Common myeloid progenitor, CD34-positive (primary cell): ENCODE results near the gene ARSK.
A peak's percentile ranks its signal among the peaks of the same experiment; 100 is the strongest.
"Not testable (repeated sequence)": the region's sequence is repeated elsewhere in the genome, so short reads cannot be mapped to it uniquely, and the experiment has no call there.

Source experiments
- CTCF ChIA-PET: fragments of 350-600 bp; sonication (Branson Sonifier 250); formaldehyde crosslinking; loops from one replicate; lab custom pipeline; 2021; ENCODE audit warnings: antibody characterized with exemption; lab: Charles Lee
- POLR2A ChIA-PET: fragments of 350-600 bp; sonication (Branson Sonifier 250); formaldehyde crosslinking; loops from one replicate; lab custom pipeline; 2021; ENCODE audit warnings: antibody characterized with exemption; lab: Charles Lee
- DNase-seq, 3 donors: peaks; one replicate each; pipeline versions ENCODE4 v3.0.0 to v3.0.0-alpha.2; 2013
- H3K27ac ChIP-seq, 2 experiments: 1 replicate in 1 of 2; 2 replicates in 1 of 2; pipeline ENCODE4 v1.7.0; 2013; ENCODE audit warnings: inconsistent platforms in 2 of 2, low read length in 2 of 2, mild to moderate bottlenecking in 2 of 2, low read depth in 1 of 2, moderate library complexity in 1 of 2; ENCODE audit not compliant: severe bottlenecking in 2 of 2, insufficient read depth in 1 of 2, poor library complexity in 1 of 2
- H3K27me3 ChIP-seq, 5 experiments: replicated peaks in 2 of 5; 1 replicate in 3 of 5; 2 replicates in 2 of 5; pipeline versions ENCODE4 v1.6.1 to v1.7.0; 2013; ENCODE audit warnings: low read length in 4 of 5, mild to moderate bottlenecking in 2 of 5, moderate library complexity in 2 of 5, inconsistent platforms in 1 of 5; ENCODE audit not compliant: insufficient read depth in 5 of 5, control insufficient read depth in 4 of 5
- H3K36me3 ChIP-seq, 4 experiments: 1 replicate in 2 of 4; 2 replicates in 2 of 4; pipeline versions ENCODE4 v1.6.1 to v1.7.0; 2013; ENCODE audit warnings: low read length in 3 of 4, control low read depth in 1 of 4, mild to moderate bottlenecking in 1 of 4; ENCODE audit not compliant: control insufficient read depth in 4 of 4, insufficient read depth in 4 of 4
- H3K4me1 ChIP-seq, 4 experiments: 1 replicate in 3 of 4; 2 replicates in 1 of 4; pipeline versions ENCODE4 v1.6.1 to v1.7.1; 2013; ENCODE audit warnings: low read length in 3 of 4, mild to moderate bottlenecking in 3 of 4, control low read depth in 1 of 4, inconsistent platforms in 1 of 4, moderate library complexity in 1 of 4; ENCODE audit not compliant: control insufficient read depth in 4 of 4, insufficient read depth in 4 of 4; ENCODE audit errors: control extremely low read depth in 1 of 4
- H3K4me3 ChIP-seq, 7 experiments: 1 replicate in 4 of 7; 2 replicates in 3 of 7; pipeline versions ENCODE4 v1.5.1 to v1.7.0; 2013; ENCODE audit warnings: mild to moderate bottlenecking in 7 of 7, low read length in 6 of 7, moderate library complexity in 6 of 7, inconsistent platforms in 2 of 7, low read depth in 2 of 7, control low read depth in 1 of 7; ENCODE audit not compliant: insufficient read depth in 4 of 7, control insufficient read depth in 1 of 7; ENCODE audit errors: extremely low read depth in 1 of 7
- H3K9me3 ChIP-seq, 5 experiments: 1 replicate in 4 of 5; 2 replicates in 1 of 5; pipeline versions ENCODE4 v1.6.1 to v1.7.1; 2013; ENCODE audit warnings: low read length in 4 of 5, mild to moderate bottlenecking in 2 of 5, inconsistent platforms in 1 of 5, low read depth in 1 of 5, moderate library complexity in 1 of 5; ENCODE audit not compliant: control insufficient read depth in 4 of 5, insufficient read depth in 2 of 5; ENCODE audit errors: control extremely low read depth in 1 of 5
- WGBS: methylation state at CpG from one replicate; pipeline ENCODE4 v1.1.5; 2013; ENCODE audit not compliant: insufficient coverage; 5-methylcytosine and 5-hydroxymethylcytosine counted together

The ARSK gene

DNA sequence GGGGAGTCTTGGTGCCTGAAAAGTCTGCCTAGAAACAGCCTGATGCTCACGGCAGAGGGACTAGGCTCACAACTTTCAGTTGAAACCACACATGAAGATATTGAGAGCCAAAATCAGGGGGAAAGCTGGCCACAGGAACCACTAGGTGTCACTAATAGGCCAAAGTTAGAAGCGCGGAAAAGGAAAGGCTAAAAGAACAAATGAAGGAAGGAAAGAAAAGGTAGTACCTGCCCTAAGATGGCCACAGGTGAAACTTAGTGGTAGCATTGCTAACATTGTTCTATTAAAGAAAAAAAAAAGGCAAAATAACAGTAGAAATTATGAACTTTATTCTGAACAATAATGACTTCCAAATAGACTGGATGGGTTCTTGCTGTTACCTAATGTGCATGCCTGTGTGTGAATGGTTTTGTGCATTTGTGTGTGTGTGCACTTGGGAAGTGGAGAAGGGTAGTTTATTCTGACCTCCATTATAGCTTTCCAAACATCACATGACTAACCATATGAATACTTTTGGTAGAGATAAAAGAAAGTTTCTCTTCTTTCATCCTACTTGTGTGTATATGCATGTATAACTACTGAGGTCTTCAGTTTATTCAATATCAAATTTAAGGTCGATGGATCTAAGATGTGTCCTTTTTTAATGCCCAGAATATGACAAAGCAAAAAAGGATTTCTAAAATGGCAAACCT is 89.6 kb downstream of the ARSK start:
- Histone ChIP-seq H3K36me3 (no peaks in the 10 kb centered on the region), H3K27ac (no peak overlapping the region), H3K27me3 (no peaks in the 10 kb centered on the region), H3K9me3 (no peaks in the 10 kb centered on the region), H3K4me1 (peaks cover 12 to 31% (median 20%) of the 10 kb centered on the region in 4 experiments), H3K4me3 (no peak overlapping the region)
- WGBS = 0% methylated on average over 3 of the region's 4 CpGs
- ChIA-PET POLR2A (no interaction called here), CTCF (interaction anchor here (0.7 to 3.8 kb wide), 19 partner anchors 11 to 210 kb away, joined by 3 to 27 read pairs (median 4); partner anchors contain the start of gene ARSK)
- DNase-seq = peak; percentile 65 to 88 (median 83)

DNA sequence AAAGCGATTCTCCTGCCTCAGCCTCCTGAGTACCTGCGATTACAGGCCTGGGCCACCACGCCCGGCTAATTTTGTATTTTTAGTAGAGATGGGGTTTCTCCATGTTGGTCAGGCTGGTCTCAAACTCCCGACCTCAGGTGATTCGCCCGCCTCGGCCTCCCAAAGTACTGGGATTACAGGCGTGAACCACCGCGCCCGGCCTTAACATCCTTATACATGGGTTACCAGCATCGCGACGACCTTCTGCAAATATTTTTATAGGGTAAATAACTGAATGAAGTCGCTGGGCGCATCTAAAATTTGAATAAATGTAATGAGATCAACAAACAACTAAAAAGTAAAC is 91.3 kb downstream of the ARSK start:
- peak overlapping the region in 4 of 7 experiments; percentile 63 to 76 (median 69) for H3K4me3 ChIP-seq
- not testable (repeated sequence) for DNase-seq, H3K27me3 ChIP-seq, H3K9me3 ChIP-seq, H3K27ac ChIP-seq, H3K36me3 ChIP-seq
- 96% methylated on average over 12 of the region's 17 CpGs for WGBS
- ChIA-PET CTCF (interaction anchor here (0.9 to 3.8 kb wide), 14 partner anchors 10 to 969 kb away, joined by 3 to 27 read pairs (median 4); no protein-coding TSS in a partner anchor), POLR2A (interaction anchor here (1.2 to 1.3 kb wide), 3 partner anchors 9 to 91 kb away, joined by 3 to 5 read pairs (median 4); partner anchors contain the start of genes ARSK, RHOBTB3 and SKIC3)
- peaks cover 12 to 31% (median 20%) of the 10 kb centered on the region in 4 experiments for H3K4me1 ChIP-seq

- H3K36me3 ChIP-seq = no peaks in the 10 kb centered on the region
- DNase-seq = peak; percentile 97 to 99 (median 99)
- no peaks in the 10 kb centered on the region for H3K27me3 ChIP-seq
- ChIA-PET POLR2A (interaction anchor here (0.6 to 1.3 kb wide), 5 partner anchors 9 to 92 kb away, joined by 3 to 5 read pairs (median 4); partner anchors contain the start of genes ARSK, RHOBTB3 and SKIC3), CTCF (interaction anchor here (0.6 to 3.8 kb wide), 19 partner anchors 11 to 1002 kb away, joined by 3 to 27 read pairs (median 3); no protein-coding TSS in a partner anchor)
- peak within 1 kb of the TSS; percentile 60 to 83 for H3K27ac ChIP-seq
- peaks cover 12 to 31% (median 20%) of the 10 kb centered on the region in 4 experiments for H3K4me1 ChIP-seq
- peak within 1 kb of the TSS; percentile 13 to 76 (median 63) for H3K4me3 ChIP-seq
- under 1% methylated on average over 59 of the region's 60 CpGs for WGBS
- H3K9me3 ChIP-seq = no peaks in the 10 kb centered on the region
Measured at GRCh38 chr5:95646569-95647431, 91.9 kb downstream of the ARSK start, which contains the start of gene RFESD. RFESD (plus strand) TSS chr5:95646777; CDS start chr5:95652272, 5,495 bp downstream.

DNA sequence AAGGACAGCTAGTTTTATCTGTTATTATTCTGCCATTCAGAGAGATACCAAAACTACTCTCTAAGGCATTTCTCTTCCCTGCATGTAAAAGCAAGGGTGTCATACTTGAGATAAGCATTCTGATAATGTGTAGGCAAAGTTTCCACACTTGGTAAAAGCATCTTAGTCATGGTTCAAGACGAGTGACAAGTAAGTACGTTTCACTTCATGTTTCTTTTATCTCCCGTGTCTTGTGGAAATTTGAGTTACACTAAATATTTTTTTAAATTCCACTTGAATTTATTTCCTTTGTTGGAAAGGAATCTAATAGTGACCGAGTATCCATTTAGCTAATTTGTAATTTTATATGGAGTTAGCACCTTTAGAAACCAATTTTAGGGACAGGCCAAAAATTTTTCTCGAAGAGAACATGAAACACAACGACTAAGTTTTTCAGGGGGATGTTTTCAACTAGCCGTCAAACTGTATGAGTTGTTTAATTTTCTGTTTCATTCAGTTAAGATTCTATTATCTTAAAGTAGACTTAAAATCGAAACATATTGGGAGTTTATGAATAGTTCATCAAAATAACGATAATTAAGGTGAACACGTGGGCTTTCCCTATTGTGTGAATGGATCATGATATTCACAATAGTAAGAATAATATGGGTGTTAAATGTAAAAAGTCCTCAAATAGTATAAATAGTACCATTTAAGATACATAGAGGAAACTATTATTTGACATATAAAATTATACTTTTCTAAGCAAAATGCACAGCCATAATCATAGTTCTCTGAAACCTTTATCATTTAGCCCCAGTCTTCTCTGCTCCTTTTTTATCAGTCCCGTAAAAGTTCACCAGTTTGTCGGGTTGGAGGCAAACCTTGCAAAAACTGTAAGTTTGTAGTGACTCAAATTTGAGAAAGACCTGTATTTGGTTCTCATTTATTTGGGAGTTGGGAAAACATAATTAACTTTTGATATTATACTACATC is 93.3 kb downstream of the ARSK start:
- Histone ChIP-seq H3K27ac (peak overlapping the region; percentile 17 to 83), H3K36me3 (peaks cover 0 to 6% (median 0%) of the 10 kb centered on the region in 4 experiments), H3K4me1 (peaks cover 12 to 31% (median 20%) of the 10 kb centered on the region in 4 experiments), H3K4me3 (peak overlapping the region in 3 of 7 experiments; percentile 3 to 76 (median 64)), H3K9me3 (no peaks in the 10 kb centered on the region), H3K27me3 (no peaks in the 10 kb centered on the region)
- POLR2A ChIA-PET = interaction anchor here (0.6 to 0.8 kb wide), 2 partner anchors 24 to 44 kb away, joined by 3 read pairs; no protein-coding TSS in a partner anchor
- CTCF ChIA-PET = interaction anchor here (0.9 to 3.8 kb wide), 7 partner anchors 9 to 184 kb away, joined by 3 to 21 read pairs (median 9); no protein-coding TSS in a partner anchor
- peak in 2 of 3 donors; percentile 61 to 83 for DNase-seq
- 100% methylated on average over 2 of the region's 12 CpGs for WGBS

- Histone ChIP-seq H3K4me1 (peaks cover 12 to 26% (median 20%) of the 10 kb centered on the region in 4 experiments), H3K27ac (peak overlapping the region in 1 of 2 experiments; percentile 83), H3K36me3 (peaks cover 0 to 9% (median 3%) of the 10 kb centered on the region in 4 experiments), H3K4me3 (no peak overlapping the region), H3K9me3 (no peaks in the 10 kb centered on the region), H3K27me3 (no peaks in the 10 kb centered on the region)
- ChIA-PET POLR2A (interaction anchor here (0.8 kb wide), 1 partner anchor 23 kb away, joined by 3 read pairs; no protein-coding TSS in a partner anchor), CTCF (interaction anchor here (0.9 kb wide), 1 partner anchor 15 kb away, joined by 5 read pairs; no protein-coding TSS in a partner anchor)
- no peak for DNase-seq
Measured at GRCh38 chr5:95649274-95649673, 94.4 kb downstream of the ARSK start.
